Left hindlimb (tissue), 1 donor: ENCODE measurements around the gene TP53TG5.

Experiments used
- DNase-seq: peaks from one replicate; pipeline ENCODE4 v3.0.0-alpha.2; 2018

TP53TG5 gene

GRCh38 chr20:45404438-45404837, 26.3 kb upstream of the TP53TG5 start:
- DNase-seq, result no peak

GRCh38 chr20:45402946-45403345, 24.8 kb upstream of the TP53TG5 start:
- DNase-seq, result no peak

- no peak for DNase-seq
Measured at GRCh38 chr20:45400346-45401031, 22.4 kb upstream of the TP53TG5 start.

- DNase-seq, result no peak
Measured at GRCh38 chr20:45399018-45399417, 20.9 kb upstream of the TP53TG5 start.

- no peak for DNase-seq
Measured at GRCh38 chr20:45395114-45395415, 16.9 kb upstream of the TP53TG5 start.

- DNase-seq, result no peak
Measured at GRCh38 chr20:45394221-45395113, 16.3 kb upstream of the TP53TG5 start.

- no peak for DNase-seq
Measured at GRCh38 chr20:45392733-45393132, 14.6 kb upstream of the TP53TG5 start.

- no peak for DNase-seq
Measured at GRCh38 chr20:45391559-45391958, 13.4 kb upstream of the TP53TG5 start.

- DNase-seq, result no peak
Measured at GRCh38 chr20:45390931-45391330, 12.8 kb upstream of the TP53TG5 start.

- DNase-seq, result no peak
Measured at GRCh38 chr20:45387274-45387673, 9.1 kb upstream of the TP53TG5 start.

GRCh38 chr20:45377269-45377668, 856 bp downstream of the TP53TG5 start:
- no peak for DNase-seq

GRCh38 chr20:45374966-45375365, 3.2 kb downstream of the TP53TG5 start:
- no peak for DNase-seq

- no peak for DNase-seq
Measured at GRCh38 chr20:45374101-45374467, 4.0 kb downstream of the TP53TG5 start.

- peak; percentile 72 for DNase-seq
Measured at GRCh38 chr20:45373353-45374100, 4.6 kb downstream of the TP53TG5 start.

GRCh38 chr20:45372646-45373352, 5.3 kb downstream of the TP53TG5 start:
- no peak for DNase-seq

- no peak for DNase-seq
Measured at GRCh38 chr20:45372241-45372640, 5.9 kb downstream of the TP53TG5 start.

- DNase-seq, result no peak
Measured at GRCh38 chr20:45370571-45371160, 7.5 kb downstream of the TP53TG5 start.

GRCh38 chr20:45368221-45368980, 9.7 kb downstream of the TP53TG5 start:
- DNase-seq, result no peak

- DNase-seq, result no peak
Measured at GRCh38 chr20:45367126-45367525, 11.0 kb downstream of the TP53TG5 start.

- no peak for DNase-seq
Measured at GRCh38 chr20:45366631-45367030, 11.5 kb downstream of the TP53TG5 start.

- DNase-seq, result no peak
Measured at GRCh38 chr20:45366192-45366591, 11.9 kb downstream of the TP53TG5 start.

- no peak for DNase-seq
Measured at GRCh38 chr20:45365444-45365970, 12.6 kb downstream of the TP53TG5 start.
